NCI-H748 treated with DMSO at 0.1 percent for 48 hours (cell line): Measurements from ENCODE around the gene KCNMB2.

ENCODE experiments used
- DNase-seq: peaks from one replicate; lab custom pipeline; 2025; lab: John Stamatoyannopoulos, UW

Gene KCNMB2

GRCh38 chr3:178868681-178869080 lies 332.4 kb downstream of the KCNMB2 start:
- no peak for DNase-seq

DNA sequence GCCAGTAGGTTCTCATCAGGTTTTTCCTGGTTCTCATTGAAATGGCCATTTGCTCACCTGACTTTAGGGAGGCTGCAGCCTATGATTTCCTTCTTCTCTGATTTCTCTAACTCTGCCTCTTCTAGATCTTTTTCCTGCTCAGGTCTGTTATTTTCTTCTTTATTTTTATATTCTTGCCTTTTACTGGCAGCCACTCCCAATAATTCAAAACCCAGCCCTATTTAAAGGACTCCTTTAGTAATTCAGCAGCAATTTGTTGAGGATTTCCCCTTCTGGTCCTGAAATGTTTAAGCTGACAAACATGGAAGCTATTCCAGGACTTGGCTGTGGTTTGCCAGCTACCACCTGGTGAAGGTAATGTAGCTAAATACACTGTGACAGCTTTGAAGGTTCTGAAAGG lies 333.8 kb downstream of the KCNMB2 start:
- DNase-seq, result no peak

GRCh38 chr3:178875157-178875556 lies 338.9 kb downstream of the KCNMB2 start:
- DNase-seq, result no peak

- no peak for DNase-seq
Observed at GRCh38 chr3:178875836-178876235, 339.6 kb downstream of the KCNMB2 start.

DNA sequence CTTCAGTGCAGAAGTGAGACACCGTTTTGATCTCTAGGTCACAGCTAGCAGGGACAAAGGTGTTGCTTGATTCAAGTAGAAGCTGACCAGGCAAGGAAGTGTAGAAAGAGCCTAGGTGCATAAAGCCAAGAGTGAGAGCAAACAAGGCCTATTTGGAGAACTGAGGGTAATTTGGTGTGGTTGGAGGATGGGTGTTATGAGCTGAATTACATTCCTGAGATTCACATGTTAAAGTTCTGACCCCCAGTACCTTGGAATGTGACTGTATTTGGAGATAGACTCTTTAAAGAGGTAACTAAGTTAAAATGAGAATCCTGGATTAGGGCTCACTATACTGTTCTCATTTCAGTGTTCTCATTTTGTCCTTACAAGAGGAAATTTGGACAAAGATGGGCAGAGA lies 344.0 kb downstream of the KCNMB2 start:
- DNase-seq, result no peak
